NCI-H524 (cell line): ENCODE results near the gene HNRNPAB.
A peak's percentile ranks its signal among the peaks of the same experiment; 100 is the strongest.
"Not testable (repeated sequence)": the region's sequence is repeated elsewhere in the genome, so short reads cannot be mapped to it uniquely, and the experiment has no call there.

ENCODE experiments used
- DNase-seq, 2 experiments: peaks; one replicate each; lab custom pipeline; 2025; lab: John Stamatoyannopoulos, UW

Gene HNRNPAB

GRCh38 chr5:178230879-178231538, 26.7 kb downstream of the HNRNPAB start:
- no peak for DNase-seq

DNA sequence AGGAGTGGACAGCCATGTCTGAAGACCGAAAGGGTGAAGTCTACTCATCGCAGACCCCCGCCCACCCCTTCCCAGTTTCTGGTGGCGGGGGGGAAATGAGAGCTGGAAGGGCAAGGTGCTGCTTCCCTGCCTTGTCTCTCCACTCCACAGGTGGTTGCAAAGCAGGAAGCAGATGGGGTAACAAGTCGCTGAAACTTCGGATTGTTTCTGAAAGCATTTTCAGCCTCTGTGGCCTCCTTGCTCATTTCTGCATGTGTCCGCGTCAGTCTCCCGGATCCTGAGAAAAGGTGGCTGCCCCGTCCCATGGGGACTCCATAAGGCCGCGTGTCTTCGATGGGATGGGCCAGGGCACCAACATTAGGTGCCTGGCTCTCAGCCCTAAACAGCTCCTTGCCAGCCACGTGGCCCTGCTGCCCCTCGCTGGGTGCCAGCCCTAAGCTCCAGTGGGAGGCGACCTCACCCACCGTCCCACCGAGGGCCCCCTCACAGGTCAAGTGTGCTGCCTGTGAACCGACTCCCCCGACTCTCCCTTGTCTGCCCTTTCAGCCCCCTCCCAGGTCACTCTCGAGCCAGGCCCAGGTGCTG, 27.3 kb downstream of the HNRNPAB start:
- DNase-seq: no peak

DNA sequence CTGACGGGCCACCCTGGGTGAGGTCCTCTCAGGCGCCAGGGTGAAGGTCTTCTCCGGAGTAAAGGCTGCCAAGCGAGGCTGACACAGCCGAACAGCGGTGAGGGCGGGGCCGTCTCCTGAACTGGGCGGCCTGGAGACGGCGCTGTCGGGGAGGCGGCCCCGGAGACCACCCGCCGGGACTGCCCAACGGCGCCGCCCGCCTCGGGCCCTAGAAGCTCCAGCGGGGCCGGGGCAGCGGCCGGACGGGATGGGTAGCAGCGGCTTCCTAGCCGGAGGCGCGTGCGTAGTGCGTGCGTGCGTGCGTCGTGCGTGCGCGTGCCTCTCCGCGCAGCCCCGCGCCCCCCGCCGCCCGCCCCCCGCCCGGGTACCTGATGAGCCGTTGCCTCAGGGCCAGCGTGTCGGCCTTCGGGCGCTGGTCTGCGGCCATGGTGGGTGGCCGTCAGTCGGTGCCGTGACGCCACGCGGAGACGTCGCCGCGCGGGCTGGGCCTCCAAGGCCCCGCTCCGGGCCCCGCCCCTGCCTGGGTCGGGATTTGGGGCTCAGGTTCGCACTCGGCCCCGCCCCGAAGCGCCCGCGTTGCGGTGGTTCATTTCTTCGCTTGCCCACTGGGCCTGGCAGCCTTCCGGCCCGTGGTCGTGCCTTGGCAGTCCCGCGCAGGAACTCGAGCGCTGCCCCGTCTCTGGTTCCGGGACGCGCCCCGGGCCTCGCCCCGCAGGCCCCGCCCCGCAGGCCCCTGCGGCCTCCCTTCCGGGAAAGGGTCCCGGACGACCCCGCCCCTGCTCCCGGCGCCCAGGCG, 28.0 kb downstream of the HNRNPAB start, which contains the start of gene PHYKPL:
TSS of gene PHYKPL (minus strand) at position 679 of the 796 bp plus-strand sequence. CDS start at position 427, 252 bp downstream.
- DNase-seq: peak; percentile 14 to 63

GRCh38 chr5:178232920-178233429, 28.6 kb downstream of the HNRNPAB start:
- no peak for DNase-seq

GRCh38 chr5:178234121-178234749, 29.9 kb downstream of the HNRNPAB start:
- no peak for DNase-seq

- DNase-seq: peak; percentile 41 to 66
These were observed 30.6 kb downstream of the HNRNPAB start for GRCh38 chr5:178234750-178235587.

DNA sequence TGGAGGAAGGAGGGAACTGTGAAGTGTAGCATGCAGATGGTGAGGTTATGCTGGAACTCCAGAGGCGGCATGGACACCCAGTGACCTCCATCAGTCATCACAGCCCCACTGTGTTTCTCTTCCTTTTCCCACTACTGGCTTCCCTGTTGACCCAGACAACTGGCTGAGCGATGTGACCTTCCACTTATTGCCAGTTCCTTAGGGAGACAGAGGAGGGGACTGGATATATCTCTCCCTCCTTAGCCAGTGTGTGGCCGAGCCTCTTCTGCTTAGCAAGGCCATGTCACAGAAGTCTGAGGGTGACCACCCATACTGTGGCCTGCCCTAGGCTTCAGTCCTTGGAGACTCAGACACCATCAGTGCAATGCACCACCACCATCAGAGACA, 31.2 kb downstream of the HNRNPAB start:
- DNase-seq: no peak

GRCh38 chr5:178236126-178236525, 31.8 kb downstream of the HNRNPAB start:
- no peak for DNase-seq

DNA sequence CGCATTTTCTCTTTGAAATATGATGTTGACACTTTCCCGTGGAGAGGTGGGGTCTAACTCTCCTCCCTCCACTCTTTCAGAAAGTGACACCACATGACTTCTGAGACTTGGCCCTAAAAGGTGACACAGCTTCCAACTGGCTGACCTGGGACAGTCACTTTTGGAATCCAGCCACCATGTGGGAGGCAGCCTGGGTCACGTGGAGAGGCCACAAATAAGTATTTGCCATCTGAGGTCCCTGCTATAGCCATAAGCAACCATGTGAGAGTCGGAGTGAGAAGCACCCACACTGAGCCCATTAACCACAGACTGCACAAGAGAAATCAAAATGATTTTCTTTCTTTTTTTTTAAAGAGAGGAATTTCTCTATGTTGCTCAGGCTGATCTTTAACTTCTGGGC, 32.3 kb downstream of the HNRNPAB start:
- DNase-seq: no peak

GRCh38 chr5:178237431-178238312, 33.3 kb downstream of the HNRNPAB start:
- DNase-seq: no peak

DNA sequence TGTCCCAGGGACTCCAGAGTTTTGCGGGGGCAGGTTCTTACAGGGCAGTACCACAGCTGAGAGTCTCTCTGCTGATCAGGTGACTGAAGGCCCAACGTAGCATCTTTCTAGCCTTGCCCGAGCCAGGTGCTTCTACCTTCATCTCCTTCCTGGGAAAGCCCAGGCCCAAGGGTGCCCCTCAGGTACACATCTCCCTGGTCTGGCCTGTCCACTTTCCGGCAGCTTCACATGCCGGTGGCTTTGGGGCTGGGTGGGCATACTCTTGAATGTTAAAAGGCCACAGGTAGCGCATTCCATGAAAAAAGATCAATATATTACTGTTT, 33.9 kb downstream of the HNRNPAB start:
- DNase-seq: no peak

- DNase-seq: no peak
These were observed 34.6 kb downstream of the HNRNPAB start for GRCh38 chr5:178238711-178239592.

DNA sequence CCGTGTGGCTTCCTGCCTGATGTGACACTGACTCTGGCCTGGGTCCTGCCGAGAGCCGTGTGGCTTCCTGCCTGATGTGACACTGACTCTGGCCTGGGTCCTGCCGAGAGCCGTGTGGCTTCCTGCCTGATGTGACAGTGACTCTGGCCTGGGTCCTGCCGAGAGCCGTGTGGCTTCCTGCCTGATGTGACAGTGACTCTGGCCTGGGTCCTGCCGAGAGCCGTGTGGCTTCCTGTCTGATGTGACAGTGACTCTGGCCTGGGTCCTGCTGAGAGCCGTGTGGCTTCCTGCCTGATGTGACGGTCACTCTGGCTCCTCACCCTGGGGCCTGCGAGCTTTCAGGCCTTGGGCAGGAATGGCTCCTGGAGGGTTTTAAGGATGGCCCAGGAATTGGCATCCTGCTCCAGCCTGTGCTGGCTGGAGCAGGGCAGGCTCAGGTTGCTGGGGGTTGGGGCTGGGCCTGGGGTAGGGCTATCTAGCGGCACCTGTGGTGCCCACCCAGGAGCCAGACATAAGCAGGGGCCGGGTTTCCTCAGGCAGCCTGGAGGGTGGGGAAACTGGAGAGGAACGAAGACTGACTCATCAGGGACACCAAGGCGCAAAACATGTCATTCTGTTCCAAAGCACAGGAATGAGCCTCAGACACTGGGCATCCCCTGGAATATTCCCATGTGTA, 35.4 kb downstream of the HNRNPAB start:
- not testable (repeated sequence) for DNase-seq

DNA sequence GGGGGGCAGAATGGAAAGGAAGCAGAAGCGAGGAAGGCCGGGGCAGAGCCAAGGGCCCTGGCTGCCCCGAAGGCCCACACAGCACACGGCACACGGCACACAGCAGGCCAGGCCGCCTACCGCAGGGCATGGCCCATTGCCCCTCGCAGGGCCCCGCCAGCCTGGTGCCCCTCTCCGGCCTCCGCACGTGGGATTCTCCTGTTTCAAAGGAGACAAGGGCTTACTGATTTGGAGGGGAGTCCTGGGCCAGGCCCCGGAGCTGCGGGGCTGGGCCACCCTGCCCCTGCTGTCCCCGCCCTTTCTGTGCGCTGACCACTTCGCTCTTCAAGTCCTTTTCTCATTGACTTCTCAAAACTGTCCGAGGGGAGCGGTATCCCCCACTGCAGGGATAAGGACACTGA, 36.0 kb downstream of the HNRNPAB start:
- DNase-seq: no peak

GRCh38 chr5:178240766-178241165, 36.4 kb downstream of the HNRNPAB start:
- DNase-seq: no peak

- DNase-seq: no peak
These were observed 36.9 kb downstream of the HNRNPAB start for GRCh38 chr5:178241231-178241663.

GRCh38 chr5:178241688-178242231, 37.4 kb downstream of the HNRNPAB start:
- no peak for DNase-seq

DNA sequence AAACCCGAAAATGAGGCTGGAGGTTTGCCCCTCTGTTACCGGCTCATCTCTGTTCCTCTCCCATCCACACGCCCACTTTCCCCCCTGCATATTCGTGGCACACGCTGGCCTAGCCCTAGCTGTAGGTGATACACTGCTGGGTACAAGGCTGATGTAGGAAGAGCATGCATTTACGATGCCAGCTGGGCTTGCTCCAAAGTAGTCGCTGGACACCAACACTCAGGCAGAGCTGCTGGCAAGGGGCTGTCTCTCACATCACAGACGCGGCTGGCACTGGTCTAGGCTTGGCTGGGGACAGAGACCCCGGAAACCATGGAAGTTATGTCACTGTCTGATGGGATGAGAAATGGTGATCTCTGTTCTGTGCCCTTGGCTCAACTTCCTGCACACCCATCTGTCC, 38.1 kb downstream of the HNRNPAB start:
- DNase-seq: no peak

DNA sequence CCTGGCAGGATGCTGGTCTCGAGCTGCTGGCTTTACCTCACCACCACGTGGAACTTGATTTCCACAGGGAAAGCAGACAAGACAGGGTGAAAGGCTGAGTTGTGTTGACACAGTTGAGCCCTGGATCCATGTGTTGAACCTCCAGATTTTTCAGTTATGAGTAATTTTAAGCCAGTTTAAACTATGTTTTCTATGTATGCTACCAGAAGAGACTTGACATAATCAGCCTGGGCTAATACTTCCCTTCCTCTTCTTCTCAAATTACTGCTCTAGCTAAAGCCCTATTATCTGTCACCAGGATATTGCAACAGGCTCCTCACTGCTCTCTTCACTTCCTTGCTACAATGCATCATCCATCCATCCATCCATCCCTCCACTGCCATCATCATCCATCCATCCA, 40.2 kb downstream of the HNRNPAB start:
- no peak for DNase-seq
